Tibial nerve (tissue), 4 donors: ENCODE data around the gene BMPR1A.

Experiments used
- CTCF ChIP-seq, 5 experiments: fragments of 200-600 bp in 3 of 5; fragments of 450-650 bp in 2 of 5; sonication (generic) in 3 of 5; IDR thresholded peaks; one replicate each; pipeline ENCODE4 v1.5.1; 2016 to 2019; ENCODE audit warnings: antibody characterized with exemption in 5 of 5, mild to moderate bottlenecking in 3 of 5, moderate library complexity in 2 of 5
- EP300 ChIP-seq, 2 donors: sonication (generic); formaldehyde crosslinking; IDR thresholded peaks; one replicate each; pipeline ENCODE4 v1.6.1; 2017; ENCODE audit warnings: antibody characterized with exemption in 2 of 2, mild to moderate bottlenecking in 1 of 2
- POLR2A ChIP-seq, 2 donors: fragments of 450-650 bp; IDR thresholded peaks; one replicate each; pipeline ENCODE4 v1.6.1; 2017; ENCODE audit warnings: antibody characterized with exemption in 2 of 2, mild to moderate bottlenecking in 2 of 2, moderate library complexity in 2 of 2

- TF ChIP-seq CTCF (IDR thresholded peaks at IDR 0.05) = no peak
- no peak for TF ChIP-seq POLR2A (IDR thresholded peaks at IDR 0.05)
- TF ChIP-seq EP300 (IDR thresholded peaks at IDR 0.05) = no peak
Observed at GRCh38 chr10:86968994-86969355, 212.6 kb downstream of the BMPR1A start.
